Femur (tissue), 1 donor: Measurements from ENCODE around the gene SLC25A21.
"Not testable (repeated sequence)": the region's sequence is repeated elsewhere in the genome, so short reads cannot be mapped to it uniquely, and the experiment has no call there.

Experiments used
- DNase-seq: peaks from one replicate; pipeline ENCODE4 v3.0.0-alpha.2; 2017

Gene SLC25A21

GRCh38 chr14:37185670-37186069, 13.3 kb upstream of the SLC25A21 start:
- DNase-seq = no peak

GRCh38 chr14:37184520-37184919, 12.1 kb upstream of the SLC25A21 start:
- DNase-seq = not testable (repeated sequence)

GRCh38 chr14:37181441-37181840, 9.0 kb upstream of the SLC25A21 start:
- DNase-seq = no peak

- DNase-seq = not testable (repeated sequence)
Observed at GRCh38 chr14:37180886-37181285, 8.5 kb upstream of the SLC25A21 start.

GRCh38 chr14:37179896-37180502, 7.6 kb upstream of the SLC25A21 start:
- no peak for DNase-seq

GRCh38 chr14:37172936-37173614, 669 bp upstream of the SLC25A21 start:
- no peak for DNase-seq

- no peak for DNase-seq
Observed at GRCh38 chr14:37171678-37172023, 755 bp downstream of the SLC25A21 start.

GRCh38 chr14:37170993-37171392, 1.4 kb downstream of the SLC25A21 start:
- no peak for DNase-seq

GRCh38 chr14:37170237-37170636, 2.2 kb downstream of the SLC25A21 start:
- no peak for DNase-seq

GRCh38 chr14:37168721-37169120, 3.7 kb downstream of the SLC25A21 start:
- DNase-seq = no peak

- no peak for DNase-seq
Observed at GRCh38 chr14:37167151-37168047, 5.0 kb downstream of the SLC25A21 start.

GRCh38 chr14:37165794-37166193, 6.6 kb downstream of the SLC25A21 start:
- no peak for DNase-seq

GRCh38 chr14:37162307-37162706, 10.1 kb downstream of the SLC25A21 start:
- DNase-seq = not testable (repeated sequence)

- DNase-seq = no peak
Observed at GRCh38 chr14:37157987-37158386, 14.4 kb downstream of the SLC25A21 start.

GRCh38 chr14:37153483-37153882, 18.9 kb downstream of the SLC25A21 start:
- DNase-seq = no peak

GRCh38 chr14:37153005-37153404, 19.4 kb downstream of the SLC25A21 start:
- no peak for DNase-seq

- DNase-seq = no peak
Observed at GRCh38 chr14:37150414-37150813, 22.0 kb downstream of the SLC25A21 start.

GRCh38 chr14:37147310-37147880, 25.0 kb downstream of the SLC25A21 start:
- no peak for DNase-seq

- not testable (repeated sequence) for DNase-seq
Observed at GRCh38 chr14:37146438-37146837, 26.0 kb downstream of the SLC25A21 start.

- DNase-seq = no peak
Observed at GRCh38 chr14:37145395-37145794, 27.0 kb downstream of the SLC25A21 start.

- no peak for DNase-seq
Observed at GRCh38 chr14:37144729-37145363, 27.6 kb downstream of the SLC25A21 start.

GRCh38 chr14:37143475-37143874, 28.9 kb downstream of the SLC25A21 start:
- no peak for DNase-seq

- DNase-seq = peak; percentile 33
Observed at GRCh38 chr14:37142835-37143401, 29.5 kb downstream of the SLC25A21 start.
